ENCODE data around the gene FAM124B.

DNA sequence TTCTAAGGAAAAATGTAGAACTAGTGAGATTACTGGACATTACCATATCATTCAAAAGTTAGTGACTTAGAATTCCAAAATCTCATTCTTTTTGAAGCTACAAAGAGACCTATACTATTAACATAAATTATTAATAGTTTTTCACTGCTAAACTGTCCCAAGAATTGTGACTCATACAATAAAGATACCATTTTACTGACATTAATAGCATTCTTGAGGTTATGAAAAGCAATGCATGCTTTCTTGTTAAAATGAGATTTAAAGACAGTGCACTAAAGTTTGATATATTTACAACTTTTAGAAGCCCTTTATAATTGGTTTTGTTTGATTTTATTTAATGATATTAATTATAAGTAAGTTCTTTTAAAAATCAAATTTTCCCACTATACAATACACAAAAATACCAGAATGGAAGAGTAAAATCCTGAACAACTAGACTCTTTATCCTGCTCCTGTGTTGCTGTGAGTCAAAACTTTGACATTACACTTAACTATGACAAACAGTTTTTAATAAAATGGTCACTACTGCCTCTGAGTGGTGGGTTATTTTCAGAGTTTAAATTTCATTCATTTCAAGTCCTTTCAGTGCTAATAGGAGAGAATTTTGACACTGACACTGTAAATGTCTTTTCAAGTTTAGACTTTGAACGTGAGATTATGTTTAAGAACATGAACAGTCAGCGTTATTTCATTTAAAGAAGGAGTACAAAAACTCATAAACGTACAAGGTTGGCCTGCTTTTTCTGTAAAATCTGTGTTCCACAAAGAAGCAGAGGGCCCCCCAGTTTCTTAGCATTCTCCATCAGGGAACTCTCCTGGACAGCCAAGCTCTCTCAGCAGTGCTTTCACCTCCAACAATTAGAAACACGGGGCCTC, 54.5 kb downstream of the FAM124B start:
- TF ChIP-seq, protein P1, sequence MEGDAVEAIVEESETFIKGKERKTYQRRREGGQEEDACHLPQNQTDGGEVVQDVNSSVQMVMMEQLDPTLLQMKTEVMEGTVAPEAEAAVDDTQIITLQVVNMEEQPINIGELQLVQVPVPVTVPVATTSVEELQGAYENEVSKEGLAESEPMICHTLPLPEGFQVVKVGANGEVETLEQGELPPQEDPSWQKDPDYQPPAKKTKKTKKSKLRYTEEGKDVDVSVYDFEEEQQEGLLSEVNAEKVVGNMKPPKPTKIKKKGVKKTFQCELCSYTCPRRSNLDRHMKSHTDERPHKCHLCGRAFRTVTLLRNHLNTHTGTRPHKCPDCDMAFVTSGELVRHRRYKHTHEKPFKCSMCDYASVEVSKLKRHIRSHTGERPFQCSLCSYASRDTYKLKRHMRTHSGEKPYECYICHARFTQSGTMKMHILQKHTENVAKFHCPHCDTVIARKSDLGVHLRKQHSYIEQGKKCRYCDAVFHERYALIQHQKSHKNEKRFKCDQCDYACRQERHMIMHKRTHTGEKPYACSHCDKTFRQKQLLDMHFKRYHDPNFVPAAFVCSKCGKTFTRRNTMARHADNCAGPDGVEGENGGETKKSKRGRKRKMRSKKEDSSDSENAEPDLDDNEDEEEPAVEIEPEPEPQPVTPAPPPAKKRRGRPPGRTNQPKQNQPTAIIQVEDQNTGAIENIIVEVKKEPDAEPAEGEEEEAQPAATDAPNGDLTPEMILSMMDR (conservative IDR thresholded peaks at IDR 0.05 in 1 of 2, IDR thresholded peaks at IDR 0.05 in 1 of 2; ENCODE audit: low read depth in 1 of 2, low read length in 2 of 2), result no peak
- TF ChIP-seq EZH2 (IDR thresholded peaks at IDR 0.05; ENCODE audit: low read length, missing control alignments), result no peak

All from fibroblast of lung (primary cell).